ENCODE data around the gene RSBN1L.
"Not testable (repeated sequence)": the region's sequence is repeated elsewhere in the genome, so short reads cannot be mapped to it uniquely, and the experiment has no call there.

The RSBN1L gene

GRCh38 chr7:77696057-77696642 is at the start of gene RSBN1L:
RSBN1L (plus strand) TSS chr7:77696459; CDS start chr7:77696470, 11 bp downstream.
- peak; percentile 100 for DNase-seq (ENCODE audit: low read depth)
- peak; percentile 60 for TF ChIP-seq MYC (IDR thresholded peaks at IDR 0.05; ENCODE audit: low read depth, low read length)
- peak; percentile 54 for TF ChIP-seq MAX (IDR thresholded peaks at IDR 0.05; ENCODE audit: low read depth, low read length)
- no peak for TF ChIP-seq CTCF (IDR thresholded peaks at IDR 0.05; ENCODE audit: low read depth, low read length)
- peak; percentile 90 for TF ChIP-seq POLR2A (IDR thresholded peaks at IDR 0.05; ENCODE audit: extremely low read depth, insufficient read length)

GRCh38 chr7:77648742-77649338 is 47.4 kb upstream of the RSBN1L start:
- no peak overlapping the region for H3K4me3 ChIP-seq (ENCODE audit: low read depth, low read length)
- TF ChIP-seq MYC (IDR thresholded peaks at IDR 0.05; ENCODE audit: low read depth, low read length) (no peak), MAX (IDR thresholded peaks at IDR 0.05; ENCODE audit: low read depth, low read length) (no peak), POLR2A (IDR thresholded peaks at IDR 0.05; ENCODE audit: extremely low read depth, insufficient read length) (no peak), CTCF (IDR thresholded peaks at IDR 0.05; ENCODE audit: low read depth, low read length) (no peak)
- DNase-seq (ENCODE audit: low read depth): no peak

More at GRCh38 chr7:77696057-77696642, at the start of gene RSBN1L:
- H3K4me3 ChIP-seq (ENCODE audit: low read depth, low read length): peak within 1 kb of the TSS; percentile 98

- TF ChIP-seq POLR2A (IDR thresholded peaks at IDR 0.05; ENCODE audit: extremely low read depth, insufficient read length) (no peak), MAX (IDR thresholded peaks at IDR 0.05; ENCODE audit: low read depth, low read length) (no peak), CTCF (IDR thresholded peaks at IDR 0.05; ENCODE audit: low read depth, low read length) (no peak), MYC (IDR thresholded peaks at IDR 0.05; ENCODE audit: low read depth, low read length) (no peak)
- no peak overlapping the region for H3K4me3 ChIP-seq (ENCODE audit: low read depth, low read length)
- DNase-seq (ENCODE audit: low read depth): no peak
These were observed 46.4 kb upstream of the RSBN1L start for GRCh38 chr7:77649716-77650349.

GRCh38 chr7:77651575-77652162 is 44.6 kb upstream of the RSBN1L start:
- peak; percentile 72 for DNase-seq (ENCODE audit: low read depth)
- no peak overlapping the region for H3K4me3 ChIP-seq (ENCODE audit: low read depth, low read length)
- TF ChIP-seq MYC (IDR thresholded peaks at IDR 0.05; ENCODE audit: low read depth, low read length) (no peak), CTCF (IDR thresholded peaks at IDR 0.05; ENCODE audit: low read depth, low read length) (peak; percentile 72)

- not testable (repeated sequence) for DNase-seq (ENCODE audit: low read depth); H3K4me3 ChIP-seq (ENCODE audit: low read depth, low read length)
These were observed 43.4 kb upstream of the RSBN1L start for GRCh38 chr7:77652826-77653225.

- TF ChIP-seq MAX (IDR thresholded peaks at IDR 0.05; ENCODE audit: low read depth, low read length): no peak
These were observed 42.7 kb upstream of the RSBN1L start for GRCh38 chr7:77653572-77653971.

More at GRCh38 chr7:77653572-77653971, 42.7 kb upstream of the RSBN1L start:
- DNase-seq (ENCODE audit: low read depth): no peak
- no peak overlapping the region for H3K4me3 ChIP-seq (ENCODE audit: low read depth, low read length)
